Mesendoderm (in vitro differentiated cells): ENCODE measurements around the gene NDUFAF8.

Experiments used
- DNase-seq: peaks from one replicate; pipeline ENCODE4 v3.0.0; 2013
- H2AK5ac ChIP-seq: 2 replicates; pipeline ENCODE4 v1.6.1; 2013; ENCODE audit warnings: low read length, inconsistent platforms
- H2BK120ac ChIP-seq: 2 replicates; pipeline ENCODE4 v1.6.1; 2013; ENCODE audit warnings: low read depth, mild to moderate bottlenecking, low read length, moderate library complexity, mixed read lengths
- H2BK15ac ChIP-seq: replicated peaks from 2 replicates; pipeline ENCODE4 v1.6.1; 2013; ENCODE audit warnings: low read depth, mild to moderate bottlenecking, moderate library complexity
- H2BK5ac ChIP-seq: 2 replicates; pipeline ENCODE4 v1.6.1; 2013; ENCODE audit warnings: low read length, inconsistent platforms
- H3K18ac ChIP-seq: 2 replicates; pipeline ENCODE4 v1.6.1; 2013; ENCODE audit warnings: mild to moderate bottlenecking, low read length, mixed read lengths
- H3K23ac ChIP-seq: one replicate; pipeline ENCODE4 v1.6.1; 2013; ENCODE audit warnings: low read length
- H3K27ac ChIP-seq: 2 replicates; pipeline ENCODE4 v1.5.1; 2013; ENCODE audit warnings: low read depth, mild to moderate bottlenecking, inconsistent platforms, low read length, moderate library complexity
- H3K27me3 ChIP-seq: 2 replicates; pipeline ENCODE4 v1.6.1; 2013; ENCODE audit warnings: low read length, control low read depth, mild to moderate bottlenecking, inconsistent platforms; ENCODE audit not compliant: insufficient read depth, poor library complexity
- H3K36me3 ChIP-seq: 2 replicates; pipeline ENCODE4 v1.6.1; 2013; ENCODE audit warnings: low read length, inconsistent platforms; ENCODE audit not compliant: control insufficient read depth, insufficient read depth
- H3K4ac ChIP-seq: one replicate; pipeline ENCODE4 v1.6.1; 2013; ENCODE audit warnings: low read depth, mild to moderate bottlenecking, low read length, moderate library complexity
- H3K4me1 ChIP-seq: 2 replicates; pipeline ENCODE4 v1.6.1; 2013; ENCODE audit warnings: low read depth, low read length, inconsistent platforms; ENCODE audit not compliant: control insufficient read depth
- H3K4me2 ChIP-seq: 2 replicates; pipeline ENCODE4 v1.6.1; 2013; ENCODE audit warnings: low read length
- H3K4me3 ChIP-seq: 2 replicates; pipeline ENCODE4 v1.5.1; 2013; ENCODE audit warnings: mild to moderate bottlenecking, low read length
- H3K56ac ChIP-seq: one replicate; pipeline ENCODE4 v1.6.1; 2013; ENCODE audit warnings: low read length
- H3K79me1 ChIP-seq: 2 replicates; pipeline ENCODE4 v1.6.1; 2013; ENCODE audit warnings: low read length, inconsistent platforms
- H3K79me2 ChIP-seq: 2 replicates; pipeline ENCODE4 v1.6.1; 2013; ENCODE audit warnings: mild to moderate bottlenecking, low read length; ENCODE audit not compliant: control insufficient read depth, insufficient read depth
- H3K9ac ChIP-seq: 2 replicates; pipeline ENCODE4 v1.6.1; 2013; ENCODE audit warnings: low read length, inconsistent platforms
- H4K5ac ChIP-seq: one replicate; pipeline ENCODE4 v1.6.1; 2013; ENCODE audit warnings: low read length
- H4K8ac ChIP-seq: one replicate; pipeline ENCODE4 v1.6.1; 2013; ENCODE audit warnings: low read depth, mild to moderate bottlenecking, control low read depth, low read length, moderate library complexity
- WGBS: extraction: QIAGEN DNeasy Blood & Tissue Kit; methylation state at CpG from one replicate; pipeline ENCODE4 v1.1.7; 2013; ENCODE audit warnings: low lambda C conversion rate, missing lambda C conversion rate; ENCODE audit not compliant: insufficient coverage; ENCODE audit errors: extremely low coverage; 5-methylcytosine and 5-hydroxymethylcytosine counted together

NDUFAF8 gene

GRCh38 chr17:81248649-81249048 is 9.5 kb downstream of the NDUFAF8 start:
- no peaks in the 10 kb centered on the region for H3K36me3 ChIP-seq
- no CpG with 5 or more reads among the region's 16 CpGs for WGBS
- H3K4me2 ChIP-seq = no peak overlapping the region
- H3K23ac ChIP-seq = no peak overlapping the region
- no peak overlapping the region for H3K18ac ChIP-seq
- no peak overlapping the region for H3K4ac ChIP-seq
- H3K56ac ChIP-seq = no peak overlapping the region
- no peak overlapping the region for H3K9ac ChIP-seq
- no peak overlapping the region for H2AK5ac ChIP-seq
- no peaks in the 10 kb centered on the region for H3K27me3 ChIP-seq
- H3K79me1 ChIP-seq = peaks cover under 1% of the 10 kb centered on the region
- no peak overlapping the region for H2BK120ac ChIP-seq
- no peak overlapping the region for H4K8ac ChIP-seq
- H4K5ac ChIP-seq = no peak overlapping the region
- H2BK15ac ChIP-seq = no peak overlapping the region
- no peaks in the 10 kb centered on the region for H3K79me2 ChIP-seq
- no peak for DNase-seq
- H3K4me3 ChIP-seq = no peak overlapping the region
- H2BK5ac ChIP-seq = no peak overlapping the region
- H3K27ac ChIP-seq = no peak overlapping the region
- no peaks in the 10 kb centered on the region for H3K4me1 ChIP-seq

GRCh38 chr17:81249223-81250040 is 10.3 kb downstream of the NDUFAF8 start:
- H3K9ac ChIP-seq = no peak overlapping the region
- no peak overlapping the region for H3K56ac ChIP-seq
- no peaks in the 10 kb centered on the region for H3K36me3 ChIP-seq
- no peak overlapping the region for H3K4ac ChIP-seq
- no peak overlapping the region for H3K4me2 ChIP-seq
- no peak overlapping the region for H3K23ac ChIP-seq
- no peaks in the 10 kb centered on the region for H3K79me2 ChIP-seq
- H3K27me3 ChIP-seq = no peaks in the 10 kb centered on the region
- no peak overlapping the region for H2BK120ac ChIP-seq
- no peak for DNase-seq
- no peak overlapping the region for H3K27ac ChIP-seq
- no CpG with 5 or more reads among the region's 15 CpGs for WGBS
- H4K5ac ChIP-seq = no peak overlapping the region
- H4K8ac ChIP-seq = no peak overlapping the region
- no peak overlapping the region for H3K4me3 ChIP-seq
- H2BK15ac ChIP-seq = no peak overlapping the region
- H2BK5ac ChIP-seq = no peak overlapping the region
- no peak overlapping the region for H2AK5ac ChIP-seq
- H3K18ac ChIP-seq = no peak overlapping the region
- peaks cover 3% of the 10 kb centered on the region for H3K79me1 ChIP-seq
- H3K4me1 ChIP-seq = no peaks in the 10 kb centered on the region

DNA sequence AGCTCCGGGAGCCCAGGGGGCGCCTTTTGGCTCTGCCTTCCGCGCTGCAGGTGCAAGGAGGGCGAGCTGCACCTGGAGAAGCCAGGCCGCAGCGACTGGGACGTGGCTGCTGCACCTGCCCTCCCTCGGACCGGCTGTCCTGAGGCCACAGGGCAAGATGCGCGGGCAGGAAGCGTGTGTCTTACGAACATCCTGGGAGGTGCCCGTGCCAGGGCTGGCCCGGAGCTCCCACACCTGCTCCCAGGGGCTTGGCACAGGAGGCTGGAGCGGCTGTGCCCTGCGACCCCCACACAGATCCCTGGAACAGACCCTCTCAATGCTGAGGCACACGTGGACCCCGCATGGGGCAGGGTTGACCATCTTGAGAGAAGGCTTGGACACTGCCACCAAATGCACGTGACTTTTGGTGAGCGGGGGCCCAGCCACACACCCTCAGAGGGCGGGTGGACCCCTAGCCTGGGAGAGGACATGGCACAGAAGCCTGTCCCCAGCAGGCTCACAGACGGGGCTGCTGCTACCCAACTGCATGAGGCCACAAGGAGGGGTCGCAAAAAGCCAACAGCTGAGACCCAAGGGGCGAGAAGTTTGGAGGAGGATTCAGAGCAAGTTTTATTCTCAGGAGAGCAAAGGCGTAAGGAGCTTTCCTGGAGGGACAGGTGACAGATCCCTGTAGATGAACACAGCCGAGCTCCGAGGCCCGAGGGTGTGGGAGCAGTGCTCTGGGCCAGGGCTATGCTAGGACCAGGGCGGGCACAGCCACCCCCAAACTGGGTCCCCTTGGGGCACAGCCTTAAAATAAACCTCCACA is 11.4 kb downstream of the NDUFAF8 start:
- no peak overlapping the region for H2BK15ac ChIP-seq
- no peak overlapping the region for H3K23ac ChIP-seq
- no peak overlapping the region for H2AK5ac ChIP-seq
- no peak overlapping the region for H3K27ac ChIP-seq
- no peaks in the 10 kb centered on the region for H3K36me3 ChIP-seq
- H3K4me3 ChIP-seq = no peak overlapping the region
- H2BK120ac ChIP-seq = no peak overlapping the region
- H2BK5ac ChIP-seq = no peak overlapping the region
- H3K27me3 ChIP-seq = no peaks in the 10 kb centered on the region
- H3K56ac ChIP-seq = no peak overlapping the region
- no peak overlapping the region for H3K18ac ChIP-seq
- H3K4me2 ChIP-seq = no peak overlapping the region
- no peak overlapping the region for H4K5ac ChIP-seq
- H4K8ac ChIP-seq = no peak overlapping the region
- H3K9ac ChIP-seq = no peak overlapping the region
- peaks cover 3% of the 10 kb centered on the region for H3K79me1 ChIP-seq
- H3K4ac ChIP-seq = no peak overlapping the region
- WGBS = no CpG with 5 or more reads among the region's 31 CpGs
- no peak for DNase-seq
- H3K4me1 ChIP-seq = no peaks in the 10 kb centered on the region
- H3K79me2 ChIP-seq = no peaks in the 10 kb centered on the region

- H3K4me3 ChIP-seq = no peak overlapping the region
- H2AK5ac ChIP-seq = no peak overlapping the region
- no peak overlapping the region for H3K18ac ChIP-seq
- H3K9ac ChIP-seq = no peak overlapping the region
- no peak overlapping the region for H4K5ac ChIP-seq
- peaks cover 3% of the 10 kb centered on the region for H3K79me1 ChIP-seq
- no peaks in the 10 kb centered on the region for H3K27me3 ChIP-seq
- H2BK15ac ChIP-seq = no peak overlapping the region
- no peaks in the 10 kb centered on the region for H3K79me2 ChIP-seq
- no CpG with 5 or more reads among the region's 25 CpGs for WGBS
- H3K4ac ChIP-seq = no peak overlapping the region
- H3K36me3 ChIP-seq = no peaks in the 10 kb centered on the region
- H4K8ac ChIP-seq = no peak overlapping the region
- no peaks in the 10 kb centered on the region for H3K4me1 ChIP-seq
- H3K27ac ChIP-seq = no peak overlapping the region
- DNase-seq = no peak
- no peak overlapping the region for H3K23ac ChIP-seq
- H2BK5ac ChIP-seq = no peak overlapping the region
- H2BK120ac ChIP-seq = no peak overlapping the region
- H3K56ac ChIP-seq = no peak overlapping the region
- no peak overlapping the region for H3K4me2 ChIP-seq
Measured at GRCh38 chr17:81251094-81251708, 12.1 kb downstream of the NDUFAF8 start.

GRCh38 chr17:81251709-81252301 is 12.7 kb downstream of the NDUFAF8 start:
- Histone ChIP-seq H3K79me2 (no peaks in the 10 kb centered on the region), H3K4me1 (no peaks in the 10 kb centered on the region), H4K5ac (no peak overlapping the region), H3K9ac (no peak overlapping the region), H2BK120ac (no peak overlapping the region), H3K4me2 (no peak overlapping the region), H2BK15ac (no peak overlapping the region), H3K79me1 (peaks cover 3% of the 10 kb centered on the region), H3K36me3 (no peaks in the 10 kb centered on the region), H3K4ac (no peak overlapping the region), H2AK5ac (no peak overlapping the region), H3K27ac (no peak overlapping the region), H4K8ac (no peak overlapping the region), H3K4me3 (no peak overlapping the region), H2BK5ac (no peak overlapping the region), H3K18ac (no peak overlapping the region), H3K27me3 (no peaks in the 10 kb centered on the region), H3K56ac (no peak overlapping the region), H3K23ac (no peak overlapping the region)
- DNase-seq = no peak
- no CpG with 5 or more reads among the region's 29 CpGs for WGBS
